HepG2 (cell line): Measurements from ENCODE around the gene TMEM135. TPM values are rescaled to one million over a fixed set of nuclear protein-coding genes. Genes with fewer than 3 reads are reported as not detected.

Experiments used
- ATF7 ChIP-seq, 2 experiments: fragments of 450-650 bp in 1 of 2; sonication (generic) in 1 of 2; formaldehyde crosslinking in 1 of 2; IDR thresholded peaks; 2 replicates each; pipeline versions ENCODE4 v1.4.0 to v1.6.1; 2016 to 2020; ENCODE audit warnings: antibody characterized with exemption in 1 of 2, mild to moderate bottlenecking in 1 of 2, missing genetic modification reagents in 1 of 2
- CBX2 ChIP-seq, 2 experiments: fragments of 200-600 bp in 1 of 2; sonication (generic); formaldehyde crosslinking in 1 of 2; IDR thresholded peaks; 2 replicates each; pipeline versions ENCODE4 v1.7.0 to v1.8.1; 2018 to 2022; ENCODE audit warnings: low read depth in 2 of 2, low read length in 1 of 2, mild to moderate bottlenecking in 1 of 2, missing genetic modification reagents in 1 of 2
- CENPT ChIP-seq: sonication (generic); formaldehyde crosslinking; IDR thresholded peaks from 2 replicates; pipeline ENCODE4 v1.8.0; 2022; ENCODE audit warnings: low read depth, mild to moderate bottlenecking, moderate library complexity, missing genetic modification reagents
- CREB1 ChIP-seq, 2 experiments: fragments of 450-650 bp in 1 of 2; IDR thresholded peaks; 2 replicates each; pipeline ENCODE4 v1.6.1; 2016 to 2017; ENCODE audit warnings: control low read depth in 1 of 2, mild to moderate bottlenecking in 1 of 2, missing compliant biosample characterization in 1 of 2, missing genetic modification characterization in 1 of 2
- DPF2 ChIP-seq: sonication (generic); formaldehyde crosslinking; IDR thresholded peaks from 2 replicates; pipeline ENCODE4 v1.4.0; 2020; ENCODE audit warnings: mild to moderate bottlenecking, low read depth, missing genetic modification reagents, borderline replicate concordance
- GATAD2A ChIP-seq: IDR thresholded peaks from 2 replicates; pipeline ENCODE4 v1.6.1; 2016
- GFI1 ChIP-seq: sonication (generic); formaldehyde crosslinking; IDR thresholded peaks from 2 replicates; pipeline ENCODE4 v1.5.0; 2020; ENCODE audit warnings: missing genetic modification reagents, mild to moderate bottlenecking, borderline replicate concordance
- GLI4 ChIP-seq: sonication (generic); formaldehyde crosslinking; IDR thresholded peaks from 2 replicates; pipeline ENCODE4 v1.5.1; 2020; ENCODE audit warnings: missing genetic modification reagents, mild to moderate bottlenecking, moderate library complexity, borderline replicate concordance
- HOXA9 ChIP-seq: sonication (generic); formaldehyde crosslinking; IDR thresholded peaks from 2 replicates; pipeline ENCODE4 v1.8.1; 2022; ENCODE audit warnings: missing genetic modification reagents, mild to moderate bottlenecking, moderate library complexity, borderline replicate concordance
- KAT8 ChIP-seq: IDR thresholded peaks from 2 replicates; pipeline ENCODE4 v1.6.1; 2016; ENCODE audit warnings: missing genetic modification reagents, missing compliant biosample characterization
- NPAS2 ChIP-seq: sonication (generic); formaldehyde crosslinking; IDR thresholded peaks from 2 replicates; pipeline ENCODE4 v1.8.0; 2022; ENCODE audit warnings: mild to moderate bottlenecking, missing genetic modification reagents, borderline replicate concordance
- RARG ChIP-seq: sonication (generic); formaldehyde crosslinking; IDR thresholded peaks from 2 replicates; pipeline ENCODE4 v1.4.0; 2020; ENCODE audit warnings: low read depth, mild to moderate bottlenecking, missing genetic modification reagents
- ZC3H13 ChIP-seq: sonication (generic); formaldehyde crosslinking; IDR thresholded peaks from 2 replicates; pipeline ENCODE4 v1.8.1; 2023; ENCODE audit warnings: mild to moderate bottlenecking, missing genetic modification reagents, moderate library complexity
- ZNF160 ChIP-seq: sonication (generic); formaldehyde crosslinking; IDR thresholded peaks from 2 replicates; pipeline ENCODE4 v1.8.0; 2022; ENCODE audit warnings: mild to moderate bottlenecking, inconsistent platforms, missing genetic modification reagents
- ZNF282 ChIP-seq: fragments of 450-650 bp; IDR thresholded peaks from 2 replicates; pipeline ENCODE4 v1.6.1; 2018; ENCODE audit not compliant: partially characterized antibody
- ZNF782 ChIP-seq: sonication (generic); formaldehyde crosslinking; IDR thresholded peaks from 2 replicates; pipeline ENCODE4 v1.4.0; 2020; ENCODE audit warnings: missing genetic modification reagents, mild to moderate bottlenecking, borderline replicate concordance
- ZSCAN31 ChIP-seq: sonication (generic); formaldehyde crosslinking; IDR thresholded peaks from 2 replicates; pipeline ENCODE4 v1.5.0; 2020; ENCODE audit warnings: low read depth, mild to moderate bottlenecking, missing genetic modification reagents
- ZZZ3 ChIP-seq: sonication (generic); formaldehyde crosslinking; IDR thresholded peaks from 2 replicates; pipeline ENCODE4 v1.4.0; 2020; ENCODE audit warnings: missing genetic modification reagents, mild to moderate bottlenecking, borderline replicate concordance
- polyA plus RNA-seq, 8 experiments: library from polyadenylated mRNA; depleted of rRNA in 3 of 8; stranded (reverse) in 7 of 8; unstranded in 1 of 8; fragments of >200 nt; fragmentation: Illumina TruSeq in 4 of 8; extraction: Trizol in 4 of 8; gene quantifications; 2 replicates each; pipeline versions ENCODE4 v1.2.1 to v1.2.3, GENCODE V29; 2011 to 2016; ENCODE audit warnings: low read depth in 4 of 8, missing spikeins in 1 of 8, mixed read lengths in 1 of 8; ENCODE audit not compliant: insufficient read depth in 1 of 8
- total RNA-seq, 5 experiments: library from RNA; depleted of rRNA; stranded (reverse); fragments of >200 nt; fragmentation: Illumina TruSeq; extraction: Trizol; gene quantifications; 2 replicates each; pipeline ENCODE4 v1.2.3, GENCODE V29; 2016; ENCODE audit warnings: low read depth in 1 of 5
- TF ChIP-seq, protein P1 (sequence below): sonication (generic); formaldehyde crosslinking; IDR thresholded peaks from 2 replicates; pipeline ENCODE4 v1.4.0; 2020; ENCODE audit warnings: missing genetic modification reagents; ENCODE audit errors: not compliant biosample characterization
- TF ChIP-seq, protein P2 (sequence below): IDR thresholded peaks from 2 replicates; pipeline ENCODE4 v1.6.1; 2016; ENCODE audit warnings: low read depth, missing genetic modification reagents, missing compliant biosample characterization
- TF ChIP-seq, protein P3 (sequence below): sonication (generic); formaldehyde crosslinking; IDR thresholded peaks from 2 replicates; pipeline ENCODE4 v1.8.1; 2022; ENCODE audit warnings: mild to moderate bottlenecking, missing genetic modification reagents

The TMEM135 gene
- total and polyA plus RNA-seq, 2 of the 13 experiments (the other 11 are each of a cell fraction or from before 2014, with no cell fraction given): 36.6 to 88.9 TPM

DNA sequence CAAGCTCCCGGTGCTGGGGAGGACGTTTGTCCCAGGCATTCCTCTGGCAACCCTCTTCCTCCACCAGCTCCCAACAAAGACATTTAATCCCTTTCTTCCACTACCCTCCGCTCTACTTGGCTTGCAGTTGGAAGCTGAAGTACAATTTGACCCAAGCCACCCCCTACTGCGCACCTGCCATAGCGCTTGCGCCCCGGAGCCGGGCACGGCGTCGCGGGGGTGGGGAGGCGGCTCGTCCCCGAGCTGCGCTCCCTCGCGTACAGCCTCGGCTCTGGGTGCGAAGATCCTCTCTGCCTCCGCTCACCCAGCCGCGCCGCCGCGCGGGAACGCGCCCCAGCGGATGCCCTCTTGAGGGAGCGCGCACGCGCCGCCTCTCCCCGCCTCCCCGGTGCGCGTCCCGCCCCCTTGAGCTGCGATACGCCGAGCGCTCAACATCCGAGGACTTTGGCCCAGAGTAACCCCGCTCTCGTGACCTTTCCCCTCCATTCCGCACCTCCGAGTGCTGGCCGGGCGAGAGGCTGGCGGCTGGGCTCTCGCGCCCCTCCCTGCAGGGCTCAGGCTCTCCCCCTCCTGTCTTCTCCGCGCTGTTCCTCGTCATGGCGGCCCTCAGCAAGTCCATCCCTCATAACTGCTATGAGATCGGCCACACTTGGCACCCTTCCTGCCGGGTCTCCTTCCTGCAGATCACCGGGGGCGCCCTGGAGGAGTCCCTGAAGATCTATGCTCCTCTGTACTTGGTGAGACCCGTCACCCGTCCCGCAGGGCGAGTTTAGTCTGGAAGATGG, at the start of gene TMEM135 (continued):
- peak; percentile 51; the same call in 1 of the 2 replicates for TF ChIP-seq CREB1 (IDR thresholded peaks at IDR 0.05)
- no peak for TF ChIP-seq CREB1 (CRISPR knock-in tag; IDR thresholded peaks at IDR 0.05)
- no peak; the same call in 1 of the 2 replicates for TF ChIP-seq RARG (CRISPR knock-in tag)
- TF ChIP-seq ZZZ3 (CRISPR knock-in tag): no peak
- 0 out of 2 replicates have a peak, but pooled peaks have one; percentile 47 for TF ChIP-seq ZC3H13 (CRISPR knock-in tag)
- TF ChIP-seq GATAD2A (CRISPR knock-in tag): peak; percentile 72; the same call in 1 of the 2 replicates
- TF ChIP-seq ZNF282: no peak
- TF ChIP-seq, protein P1, sequence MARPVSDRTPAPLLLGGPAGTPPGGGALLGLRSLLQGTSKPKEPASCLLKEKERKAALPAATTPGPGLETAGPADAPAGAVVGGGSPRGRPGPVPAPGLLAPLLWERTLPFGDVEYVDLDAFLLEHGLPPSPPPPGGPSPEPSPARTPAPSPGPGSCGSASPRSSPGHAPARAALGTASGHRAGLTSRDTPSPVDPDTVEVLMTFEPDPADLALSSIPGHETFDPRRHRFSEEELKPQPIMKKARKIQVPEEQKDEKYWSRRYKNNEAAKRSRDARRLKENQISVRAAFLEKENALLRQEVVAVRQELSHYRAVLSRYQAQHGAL: no peak
- TF ChIP-seq ATF7 (IDR thresholded peaks at IDR 0.05): no peak
- no peak for TF ChIP-seq ATF7 (CRISPR knock-in tag; IDR thresholded peaks at IDR 0.05)
- TF ChIP-seq CBX2 (IDR thresholded peaks at IDR 0.05; ENCODE audit: low read depth, low read length): no peak
- no peak for TF ChIP-seq CBX2 (CRISPR knock-in tag; IDR thresholded peaks at IDR 0.05; ENCODE audit: low read depth)
- no peak for TF ChIP-seq HOXA9 (CRISPR knock-in tag)
- peak; percentile 85 for TF ChIP-seq ZSCAN31
- no peak; the same call in 1 of the 2 replicates for TF ChIP-seq ZNF160 (CRISPR knock-in tag)
- TF ChIP-seq GLI4: peak; percentile 79; the same call in 1 of the 2 replicates
- TF ChIP-seq KAT8 (CRISPR knock-in tag): peak; percentile 90
- TF ChIP-seq, protein P2, sequence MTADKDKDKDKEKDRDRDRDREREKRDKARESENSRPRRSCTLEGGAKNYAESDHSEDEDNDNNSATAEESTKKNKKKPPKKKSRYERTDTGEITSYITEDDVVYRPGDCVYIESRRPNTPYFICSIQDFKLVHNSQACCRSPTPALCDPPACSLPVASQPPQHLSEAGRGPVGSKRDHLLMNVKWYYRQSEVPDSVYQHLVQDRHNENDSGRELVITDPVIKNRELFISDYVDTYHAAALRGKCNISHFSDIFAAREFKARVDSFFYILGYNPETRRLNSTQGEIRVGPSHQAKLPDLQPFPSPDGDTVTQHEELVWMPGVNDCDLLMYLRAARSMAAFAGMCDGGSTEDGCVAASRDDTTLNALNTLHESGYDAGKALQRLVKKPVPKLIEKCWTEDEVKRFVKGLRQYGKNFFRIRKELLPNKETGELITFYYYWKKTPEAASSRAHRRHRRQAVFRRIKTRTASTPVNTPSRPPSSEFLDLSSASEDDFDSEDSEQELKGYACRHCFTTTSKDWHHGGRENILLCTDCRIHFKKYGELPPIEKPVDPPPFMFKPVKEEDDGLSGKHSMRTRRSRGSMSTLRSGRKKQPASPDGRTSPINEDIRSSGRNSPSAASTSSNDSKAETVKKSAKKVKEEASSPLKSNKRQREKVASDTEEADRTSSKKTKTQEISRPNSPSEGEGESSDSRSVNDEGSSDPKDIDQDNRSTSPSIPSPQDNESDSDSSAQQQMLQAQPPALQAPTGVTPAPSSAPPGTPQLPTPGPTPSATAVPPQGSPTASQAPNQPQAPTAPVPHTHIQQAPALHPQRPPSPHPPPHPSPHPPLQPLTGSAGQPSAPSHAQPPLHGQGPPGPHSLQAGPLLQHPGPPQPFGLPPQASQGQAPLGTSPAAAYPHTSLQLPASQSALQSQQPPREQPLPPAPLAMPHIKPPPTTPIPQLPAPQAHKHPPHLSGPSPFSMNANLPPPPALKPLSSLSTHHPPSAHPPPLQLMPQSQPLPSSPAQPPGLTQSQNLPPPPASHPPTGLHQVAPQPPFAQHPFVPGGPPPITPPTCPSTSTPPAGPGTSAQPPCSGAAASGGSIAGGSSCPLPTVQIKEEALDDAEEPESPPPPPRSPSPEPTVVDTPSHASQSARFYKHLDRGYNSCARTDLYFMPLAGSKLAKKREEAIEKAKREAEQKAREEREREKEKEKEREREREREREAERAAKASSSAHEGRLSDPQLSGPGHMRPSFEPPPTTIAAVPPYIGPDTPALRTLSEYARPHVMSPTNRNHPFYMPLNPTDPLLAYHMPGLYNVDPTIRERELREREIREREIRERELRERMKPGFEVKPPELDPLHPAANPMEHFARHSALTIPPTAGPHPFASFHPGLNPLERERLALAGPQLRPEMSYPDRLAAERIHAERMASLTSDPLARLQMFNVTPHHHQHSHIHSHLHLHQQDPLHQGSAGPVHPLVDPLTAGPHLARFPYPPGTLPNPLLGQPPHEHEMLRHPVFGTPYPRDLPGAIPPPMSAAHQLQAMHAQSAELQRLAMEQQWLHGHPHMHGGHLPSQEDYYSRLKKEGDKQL (CRISPR knock-in tag): no peak; the same call in 1 of the 2 replicates
- TF ChIP-seq CENPT: no peak
- TF ChIP-seq GFI1 (CRISPR knock-in tag): peak; percentile 82
- no peak; the same call in 1 of the 2 replicates for TF ChIP-seq DPF2 (CRISPR knock-in tag)
- TF ChIP-seq ZNF782 (CRISPR knock-in tag): peak; percentile 31; the same call in 1 of the 2 replicates
- TF ChIP-seq, protein P3, sequence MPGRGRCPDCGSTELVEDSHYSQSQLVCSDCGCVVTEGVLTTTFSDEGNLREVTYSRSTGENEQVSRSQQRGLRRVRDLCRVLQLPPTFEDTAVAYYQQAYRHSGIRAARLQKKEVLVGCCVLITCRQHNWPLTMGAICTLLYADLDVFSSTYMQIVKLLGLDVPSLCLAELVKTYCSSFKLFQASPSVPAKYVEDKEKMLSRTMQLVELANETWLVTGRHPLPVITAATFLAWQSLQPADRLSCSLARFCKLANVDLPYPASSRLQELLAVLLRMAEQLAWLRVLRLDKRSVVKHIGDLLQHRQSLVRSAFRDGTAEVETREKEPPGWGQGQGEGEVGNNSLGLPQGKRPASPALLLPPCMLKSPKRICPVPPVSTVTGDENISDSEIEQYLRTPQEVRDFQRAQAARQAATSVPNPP: no peak
- no peak for TF ChIP-seq NPAS2 (CRISPR knock-in tag)
